Peyer's patch (tissue), 4 donors: ENCODE results near the gene SLC22A16.

Experiments used
- CTCF ChIP-seq, 6 experiments: fragments of 450-650 bp in 4 of 6; fragments of 200-600 bp in 2 of 6; sonication (generic) in 1 of 6; IDR thresholded peaks; one replicate each; pipeline ENCODE4 v1.5.1; 2017 to 2019; ENCODE audit warnings: antibody characterized with exemption in 6 of 6, mild to moderate bottlenecking in 3 of 6, moderate library complexity in 1 of 6
- POLR2A ChIP-seq, 2 donors: fragments of 450-650 bp; IDR thresholded peaks; one replicate each; pipeline ENCODE4 v1.5.1; 2017; ENCODE audit warnings: antibody characterized with exemption in 2 of 2, mild to moderate bottlenecking in 2 of 2, moderate library complexity in 2 of 2

DNA sequence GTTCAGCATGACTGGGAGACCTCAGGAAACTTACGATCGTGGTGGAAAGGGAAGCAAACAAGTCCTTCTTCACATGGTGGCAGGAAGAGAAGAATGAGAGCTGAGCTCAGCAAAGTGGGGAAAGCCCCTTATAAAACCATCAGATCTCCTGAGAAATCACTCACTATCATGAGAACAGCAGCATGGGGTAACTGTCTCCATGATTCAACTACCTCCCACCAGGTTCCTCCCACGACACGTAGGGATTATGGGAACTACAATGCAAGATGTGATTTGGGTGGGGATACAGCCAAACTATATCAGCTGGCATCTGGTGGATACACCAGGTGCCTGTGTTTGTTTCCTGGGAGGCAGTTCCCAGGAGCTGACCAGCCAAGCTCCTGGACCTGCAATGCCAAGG lies 65.9 kb downstream of the SLC22A16 start:
- TF ChIP-seq CTCF (IDR thresholded peaks at IDR 0.05), result no peak
- no peak for TF ChIP-seq POLR2A (IDR thresholded peaks at IDR 0.05)
